B cell (primary cell): ENCODE results near the gene RELCH. TPM values are rescaled to one million over a fixed set of nuclear protein-coding genes. Genes with fewer than 3 reads are reported as not detected.

Source experiments
- ATAC-seq: fragments of 200-7000 bp; cut with Tn5 transposase; one replicate; pipeline ENCODE4 v1.10.0; 2021; ENCODE audit warnings: low read depth, mild to moderate bottlenecking, moderate number of reproducible peaks, moderate library complexity
- CTCF ChIA-PET: fragments of 350-600 bp; sonication (Branson Sonifier 250); formaldehyde crosslinking; loops from one replicate; lab custom pipeline; 2021; ENCODE audit warnings: antibody characterized with exemption, inconsistent platforms; lab: Charles Lee
- POLR2A ChIA-PET: fragments of 350-600 bp; sonication (Branson Sonifier 250); formaldehyde crosslinking; loops from one replicate; lab custom pipeline; 2021; ENCODE audit warnings: antibody characterized with exemption; lab: Charles Lee
- DNase-seq: peaks from one replicate; pipeline ENCODE4 v3.0.0; 2013
- H2AFZ ChIP-seq: 2 replicates; pipeline ENCODE4 v1.6.1; 2012; ENCODE audit warnings: mild to moderate bottlenecking, low read depth, low read length; ENCODE audit not compliant: insufficient read depth, poor library complexity, severe bottlenecking
- H3K27ac ChIP-seq, 2 donors: 1 replicate in 1 of 2; 2 replicates in 1 of 2; pipeline ENCODE4 v1.5.1; 2012 to 2013; ENCODE audit warnings: low read length in 2 of 2, mild to moderate bottlenecking in 2 of 2, moderate library complexity in 1 of 2
- H3K27me3 ChIP-seq, 4 experiments: fragments of 200-600 bp in 1 of 4; sonication (generic) in 1 of 4; replicated peaks in 1 of 4; 1 replicate in 2 of 4; 2 replicates in 2 of 4; pipeline versions ENCODE4 v1.6.1 to v1.7.0; 2013 to 2016; ENCODE audit warnings: low read length in 3 of 4, mild to moderate bottlenecking in 2 of 4, mixed read lengths in 1 of 4, moderate library complexity in 1 of 4; ENCODE audit not compliant: insufficient read depth in 4 of 4, control insufficient read depth in 3 of 4; ENCODE audit errors: control extremely low read depth in 1 of 4
- H3K36me3 ChIP-seq, 2 experiments: replicated peaks in 1 of 2; 1 replicate in 1 of 2; 2 replicates in 1 of 2; pipeline versions ENCODE4 v1.6.1 to v1.7.1; 2013; ENCODE audit warnings: low read length in 1 of 2; ENCODE audit not compliant: insufficient read depth in 2 of 2, control insufficient read depth in 1 of 2; ENCODE audit errors: control extremely low read depth in 1 of 2, extremely low read depth in 1 of 2
- H3K4me1 ChIP-seq, 2 donors: fragments of 200-600 bp in 1 of 2; sonication (generic) in 1 of 2; 1 replicate in 1 of 2; 2 replicates in 1 of 2; pipeline versions ENCODE4 v1.5.1 to v1.6.1; 2013 to 2017; ENCODE audit warnings: low read length in 2 of 2; ENCODE audit not compliant: control insufficient read depth in 2 of 2, insufficient read depth in 2 of 2
- H3K4me2 ChIP-seq: replicated peaks from 2 replicates; pipeline ENCODE3; 2012; ENCODE audit warnings: mild to moderate bottlenecking, low read depth, low read length; ENCODE audit not compliant: poor library complexity, severe bottlenecking
- H3K4me3 ChIP-seq, 5 experiments: fragments of 200-600 bp in 1 of 5; sonication (generic) in 1 of 5; 1 replicate in 3 of 5; 2 replicates in 2 of 5; pipeline versions ENCODE4 v1.5.1 to v1.7.0; 2011 to 2016; ENCODE audit warnings: low read length in 4 of 5, mild to moderate bottlenecking in 4 of 5, low read depth in 2 of 5, control low read depth in 1 of 5, moderate library complexity in 1 of 5; ENCODE audit not compliant: insufficient read depth in 1 of 5; ENCODE audit errors: control extremely low read depth in 1 of 5, extremely low read depth in 1 of 5
- H3K79me2 ChIP-seq: fragments of 200-600 bp; sonication (generic); one replicate; pipeline ENCODE4 v1.6.0; 2016; ENCODE audit warnings: low read length; ENCODE audit not compliant: control insufficient read depth, insufficient read depth
- H3K9ac ChIP-seq: fragments of 200-600 bp; sonication (generic); 2 replicates; pipeline ENCODE4 v1.6.1; 2017; ENCODE audit warnings: mild to moderate bottlenecking, low read length, moderate library complexity
- H3K9me3 ChIP-seq, 3 donors: one replicate each; pipeline versions ENCODE4 v1.6.1 to v1.7.1; 2013; ENCODE audit warnings: low read length in 2 of 3; ENCODE audit not compliant: control insufficient read depth in 2 of 3, insufficient read depth in 1 of 3; ENCODE audit errors: control extremely low read depth in 1 of 3
- H4K20me1 ChIP-seq: 2 replicates; pipeline ENCODE4 v1.6.0; 2012; ENCODE audit warnings: mild to moderate bottlenecking, low read length; ENCODE audit not compliant: insufficient read depth, control insufficient read depth, poor library complexity, severe bottlenecking
- H3K27ac Mint-ChIP-seq: one replicate; pipeline ENCODE4 v1.8.0; 2021; ENCODE audit warnings: mixed read lengths
- H3K27me3 Mint-ChIP-seq: one replicate; pipeline ENCODE4 v1.8.0; 2021; ENCODE audit warnings: mixed read lengths
- H3K4me1 Mint-ChIP-seq: one replicate; pipeline ENCODE4 v1.8.0; 2021; ENCODE audit warnings: mixed read lengths
- H3K4me3 Mint-ChIP-seq: one replicate; pipeline ENCODE4 v1.8.0; 2021; ENCODE audit warnings: mixed read lengths
- H3K9me3 Mint-ChIP-seq: one replicate; pipeline ENCODE4 v1.8.0; 2022; ENCODE audit warnings: mixed read lengths; ENCODE audit not compliant: insufficient read depth
- EZH2 ChIP-seq: IDR thresholded peaks from 2 replicates; pipeline ENCODE4 v1.6.1; 2012; ENCODE audit warnings: borderline replicate concordance, low read depth, mild to moderate bottlenecking, moderate library complexity, low read length; ENCODE audit not compliant: insufficient read depth, poor library complexity, severe bottlenecking
- WGBS: methylation state at CpG from one replicate; pipeline ENCODE4 v1.1.5; 2013; ENCODE audit warnings: missing lambda C conversion rate; ENCODE audit not compliant: insufficient coverage; 5-methylcytosine and 5-hydroxymethylcytosine counted together
- intact Hi-C: fragments of 100-400 bp; cut with micrococcal nuclease; formaldehyde crosslinking; loops from one replicate; pipeline ENCODE4 v1.10.0; 2022
- polyA plus RNA-seq: library from polyadenylated mRNA; depleted of rRNA; stranded (reverse); fragments of >200 nt; gene quantifications from 2 replicates; pipeline ENCODE4 v1.2.3, GENCODE V29; 2012
- total RNA-seq, 2 donors: library from RNA; stranded (reverse); fragments of 120-200 nt in 1 of 2; gene quantifications; 1 replicate in 1 of 2; 2 replicates in 1 of 2; pipeline versions ENCODE4 v1.2.3 to v1.2.4, GENCODE V29; 2013 to 2022
- TF ChIP-seq, protein P1 (sequence below): fragments of 200-600 bp; IDR thresholded peaks from one replicate; pipeline ENCODE4 v1.8.0; 2022; ENCODE audit warnings: antibody characterized with exemption, mild to moderate bottlenecking

RELCH gene
- total and polyA plus RNA-seq, 2 donors (not counting 1 experiment from before 2014, with no cell fraction given), result 17.6 to 77.9 TPM

DNA sequence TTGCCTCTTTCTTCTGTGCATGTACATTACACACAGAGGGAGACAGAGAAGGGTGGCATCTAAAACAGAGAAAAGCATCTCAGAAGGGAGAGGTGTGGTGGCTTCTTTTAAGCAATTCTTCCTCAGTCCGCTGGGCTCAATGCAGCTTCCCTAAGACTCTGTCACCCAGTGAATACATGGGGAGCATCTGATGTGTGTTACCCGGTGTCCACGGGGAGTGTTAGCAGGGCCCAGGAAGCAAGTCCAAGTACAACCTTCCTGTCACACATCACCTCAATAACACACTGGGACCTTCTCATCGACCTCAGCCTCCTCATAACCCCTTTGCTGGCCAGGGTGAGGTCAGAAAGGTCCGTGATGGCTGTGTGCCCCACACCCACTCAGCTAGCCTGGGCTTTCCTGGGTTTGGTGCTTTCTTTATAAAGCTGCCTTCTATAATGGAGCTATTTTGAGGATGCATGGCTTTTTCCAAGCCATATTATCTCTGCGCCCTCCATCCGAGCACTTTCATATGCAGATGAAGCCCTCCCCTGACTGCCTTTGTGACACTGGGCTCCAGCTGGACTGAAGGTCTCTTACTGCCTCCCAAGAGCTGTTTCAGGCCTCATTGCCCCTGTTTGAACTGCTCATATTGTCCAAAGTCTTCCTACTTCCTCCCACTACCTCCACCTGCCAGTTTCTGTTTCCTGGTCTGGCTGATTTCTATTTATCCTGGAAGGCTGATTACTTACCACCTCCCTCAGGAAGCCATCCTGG lies 159.5 kb downstream of the RELCH start:
- no peak for ATAC-seq
- TF ChIP-seq EZH2, result no peak
- TF ChIP-seq, protein P1, sequence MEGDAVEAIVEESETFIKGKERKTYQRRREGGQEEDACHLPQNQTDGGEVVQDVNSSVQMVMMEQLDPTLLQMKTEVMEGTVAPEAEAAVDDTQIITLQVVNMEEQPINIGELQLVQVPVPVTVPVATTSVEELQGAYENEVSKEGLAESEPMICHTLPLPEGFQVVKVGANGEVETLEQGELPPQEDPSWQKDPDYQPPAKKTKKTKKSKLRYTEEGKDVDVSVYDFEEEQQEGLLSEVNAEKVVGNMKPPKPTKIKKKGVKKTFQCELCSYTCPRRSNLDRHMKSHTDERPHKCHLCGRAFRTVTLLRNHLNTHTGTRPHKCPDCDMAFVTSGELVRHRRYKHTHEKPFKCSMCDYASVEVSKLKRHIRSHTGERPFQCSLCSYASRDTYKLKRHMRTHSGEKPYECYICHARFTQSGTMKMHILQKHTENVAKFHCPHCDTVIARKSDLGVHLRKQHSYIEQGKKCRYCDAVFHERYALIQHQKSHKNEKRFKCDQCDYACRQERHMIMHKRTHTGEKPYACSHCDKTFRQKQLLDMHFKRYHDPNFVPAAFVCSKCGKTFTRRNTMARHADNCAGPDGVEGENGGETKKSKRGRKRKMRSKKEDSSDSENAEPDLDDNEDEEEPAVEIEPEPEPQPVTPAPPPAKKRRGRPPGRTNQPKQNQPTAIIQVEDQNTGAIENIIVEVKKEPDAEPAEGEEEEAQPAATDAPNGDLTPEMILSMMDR, result no peak
- CTCF ChIA-PET, result interaction anchor here (1.0 kb wide), 1 partner anchor 107 kb away, joined by 3 read pairs; no protein-coding TSS in a partner anchor

DNA sequence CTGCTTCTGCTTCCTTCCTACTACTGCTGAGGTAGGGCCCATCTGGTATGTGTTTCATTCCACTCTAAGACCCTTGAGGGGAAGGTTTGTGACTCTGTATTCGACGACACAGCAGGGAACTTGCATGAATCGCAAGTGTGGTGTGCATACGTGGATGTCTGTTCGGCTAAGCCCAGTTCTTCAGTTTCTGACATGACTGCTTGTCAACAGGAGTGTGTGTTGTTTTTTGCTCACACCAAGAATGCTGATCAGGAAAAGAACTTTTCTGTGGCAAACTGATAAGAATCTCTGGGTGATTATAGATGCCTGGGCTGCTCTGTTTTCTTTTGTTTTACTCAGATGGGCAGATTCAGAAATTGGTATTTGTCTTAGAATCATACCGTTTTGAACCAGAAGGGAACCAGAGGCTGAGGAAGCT lies 160.0 kb downstream of the RELCH start:
- Histone ChIP-seq H3K9me3 (no peaks in the 10 kb centered on the region), H3K79me2 (no peaks in the 10 kb centered on the region), H4K20me1 (no peaks in the 10 kb centered on the region), H3K4me3 (no peak overlapping the region), H3K9ac (no peak overlapping the region), H3K27me3 (no peaks in the 10 kb centered on the region), H2AFZ (no peak overlapping the region), H3K4me2 (no peak overlapping the region), H3K36me3 (no peaks in the 10 kb centered on the region), H3K4me1 (no peaks in the 10 kb centered on the region), H3K27ac (no peak overlapping the region)
- H3K4me1 Mint-ChIP-seq, result no peaks in the 10 kb centered on the region
- H3K27me3 Mint-ChIP-seq, result peaks cover 11% of the 10 kb centered on the region
- intact Hi-C loops, result no loop called here
- TF ChIP-seq, protein P1, result no peak
- no peak for TF ChIP-seq EZH2
- CTCF ChIA-PET, result interaction anchor here (1.0 kb wide), 1 partner anchor 108 kb away, joined by 3 read pairs; no protein-coding TSS in a partner anchor
- H3K4me3 Mint-ChIP-seq, result no peak overlapping the region
- POLR2A ChIA-PET, result no interaction called here
- 49% methylated on average over 6 of the region's 6 CpGs for WGBS
- H3K27ac Mint-ChIP-seq, result no peak overlapping the region
- ATAC-seq (no peak), DNase-seq (no peak)
- H3K9me3 Mint-ChIP-seq, result no peaks in the 10 kb centered on the region

More for the DNA sequence above, 159.5 kb downstream of the RELCH start:
- POLR2A ChIA-PET, result no interaction called here
- no peaks in the 10 kb centered on the region for H3K9me3 Mint-ChIP-seq
- no peak for DNase-seq
- H3K27ac ChIP-seq, result no peak overlapping the region
- no peaks in the 10 kb centered on the region for H3K4me1 ChIP-seq
- no peaks in the 10 kb centered on the region for H3K27me3 ChIP-seq
- H3K4me3 ChIP-seq, result no peak overlapping the region
- H3K36me3 ChIP-seq, result no peaks in the 10 kb centered on the region
- no peaks in the 10 kb centered on the region for H3K4me1 Mint-ChIP-seq
- H4K20me1 ChIP-seq, result no peaks in the 10 kb centered on the region
- H3K9ac ChIP-seq, result no peak overlapping the region
- WGBS, result 90% methylated on average over 5 of the region's 7 CpGs
- H3K4me3 Mint-ChIP-seq, result no peak overlapping the region
- intact Hi-C loops, result no loop called here
- H2AFZ ChIP-seq, result no peak overlapping the region
- no peak overlapping the region for H3K27ac Mint-ChIP-seq
- H3K4me2 ChIP-seq, result no peak overlapping the region
- peaks cover 12% of the 10 kb centered on the region for H3K27me3 Mint-ChIP-seq
- no peaks in the 10 kb centered on the region for H3K9me3 ChIP-seq
- H3K79me2 ChIP-seq, result no peaks in the 10 kb centered on the region
